SK-N-SH (cell line): ENCODE results near the gene TSPAN7.

Source experiments
- CTCF ChIP-seq: fragments of 200-600 bp; sonication (generic); IDR thresholded peaks from 2 replicates; pipeline ENCODE4 v1.6.1; 2017; ENCODE audit warnings: antibody characterized with exemption, mild to moderate bottlenecking, moderate library complexity
- USF1 ChIP-seq: IDR thresholded peaks from 2 replicates; pipeline ENCODE4 v1.4.0; 2012; ENCODE audit warnings: low read depth, borderline replicate concordance

- TF ChIP-seq CTCF (no peak), USF1 (no peak)
Measured at GRCh38 chrX:38727668-38728067, 166.3 kb downstream of the TSPAN7 start.
